ENCODE results near the gene TAPT1.

DNA sequence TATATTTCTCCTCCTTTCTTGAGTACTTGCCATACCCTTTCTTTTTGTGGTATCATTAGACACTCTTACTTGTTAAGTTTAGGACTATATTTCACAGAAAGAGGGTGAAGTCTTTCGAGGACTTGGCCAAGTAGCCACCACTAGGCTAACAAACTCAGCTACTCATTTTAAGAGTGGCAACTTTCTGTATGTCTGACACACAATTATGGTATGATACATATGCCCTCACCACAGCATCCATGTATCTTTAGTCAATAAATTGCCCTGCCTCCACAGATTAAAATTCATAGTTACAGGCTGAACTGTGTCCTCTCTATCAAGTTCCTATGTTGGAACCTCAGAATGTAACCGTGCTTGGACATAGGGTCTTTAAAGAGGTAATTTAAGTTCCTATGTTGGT lies 23.2 kb downstream of the TAPT1 start:
- TF ChIP-seq, protein P1, sequence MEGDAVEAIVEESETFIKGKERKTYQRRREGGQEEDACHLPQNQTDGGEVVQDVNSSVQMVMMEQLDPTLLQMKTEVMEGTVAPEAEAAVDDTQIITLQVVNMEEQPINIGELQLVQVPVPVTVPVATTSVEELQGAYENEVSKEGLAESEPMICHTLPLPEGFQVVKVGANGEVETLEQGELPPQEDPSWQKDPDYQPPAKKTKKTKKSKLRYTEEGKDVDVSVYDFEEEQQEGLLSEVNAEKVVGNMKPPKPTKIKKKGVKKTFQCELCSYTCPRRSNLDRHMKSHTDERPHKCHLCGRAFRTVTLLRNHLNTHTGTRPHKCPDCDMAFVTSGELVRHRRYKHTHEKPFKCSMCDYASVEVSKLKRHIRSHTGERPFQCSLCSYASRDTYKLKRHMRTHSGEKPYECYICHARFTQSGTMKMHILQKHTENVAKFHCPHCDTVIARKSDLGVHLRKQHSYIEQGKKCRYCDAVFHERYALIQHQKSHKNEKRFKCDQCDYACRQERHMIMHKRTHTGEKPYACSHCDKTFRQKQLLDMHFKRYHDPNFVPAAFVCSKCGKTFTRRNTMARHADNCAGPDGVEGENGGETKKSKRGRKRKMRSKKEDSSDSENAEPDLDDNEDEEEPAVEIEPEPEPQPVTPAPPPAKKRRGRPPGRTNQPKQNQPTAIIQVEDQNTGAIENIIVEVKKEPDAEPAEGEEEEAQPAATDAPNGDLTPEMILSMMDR (IDR thresholded peaks at IDR 0.05; ENCODE audit: extremely low read depth in 1 of 2, insufficient read depth in 1 of 2, low read depth in 1 of 2, low read length in 2 of 2), result no peak
- no peak for TF ChIP-seq POLR2AphosphoS5 (IDR thresholded peaks at IDR 0.05; ENCODE audit: insufficient read depth, low read depth, low read length)
- TF ChIP-seq POLR2A (IDR thresholded peaks at IDR 0.05; ENCODE audit: low read depth, low read length), result no peak
- TF ChIP-seq EZH2 (IDR thresholded peaks at IDR 0.05; ENCODE audit: borderline replicate concordance, low read depth, low read length, severe bottlenecking), result no peak
